ENCODE data around the gene CLPTM1L. TPM values are rescaled to one million over a fixed set of nuclear protein-coding genes. Genes with fewer than 3 reads are reported as not detected.

The CLPTM1L gene
- polyA plus RNA-seq, 3 donors = 14.1 to 76.2 (median 35.0) TPM

GRCh38 chr5:1352231-1353219 lies 7.6 kb upstream of the CLPTM1L start:
- Histone ChIP-seq H3K79me2 (ENCODE audit: insufficient read depth, low read length) (no peaks in the 10 kb centered on the region), H3K4me2 (replicated peaks; ENCODE audit: extremely low read depth, low read length, poor library complexity, severe bottlenecking) (no peak overlapping the region), H3K27me3 (ENCODE audit: control insufficient read depth in 2 of 2, insufficient read depth in 2 of 2, low read length in 2 of 2) (peaks cover 0 to 2% of the 10 kb centered on the region in 2 donors), H3K9me3 (replicated peaks in 1 of 2; ENCODE audit: control insufficient read depth in 1 of 2, insufficient read depth in 1 of 2, low read length in 2 of 2) (no peaks in the 10 kb centered on the region), H3K4me1 (ENCODE audit: control insufficient read depth in 1 of 2, insufficient read depth in 2 of 2, low read length in 2 of 2) (peaks cover 0 to 2% of the 10 kb centered on the region in 2 donors), H3K4me3 (replicated peaks in 1 of 3; ENCODE audit: low read depth in 2 of 3, low read length in 3 of 3) (no peak overlapping the region), H3K27ac (ENCODE audit: low read depth in 1 of 2, low read length in 2 of 2) (no peak overlapping the region), H3K9ac (ENCODE audit: insufficient read depth, low read length, poor library complexity, severe bottlenecking) (no peak overlapping the region), H2AFZ (ENCODE audit: insufficient read depth, low read depth, low read length, poor library complexity, severe bottlenecking) (no peak overlapping the region), H4K20me1 (ENCODE audit: insufficient read depth, low read length) (no peaks in the 10 kb centered on the region), H3K36me3 (replicated peaks in 1 of 2; ENCODE audit: control insufficient read depth in 1 of 2, insufficient read depth in 2 of 2, low read length in 2 of 2) (no peaks in the 10 kb centered on the region)
- Mint-ChIP-seq H3K4me1 (no peaks in the 10 kb centered on the region), H3K27me3 (ENCODE audit: low read depth in 3 of 3) (peaks cover 13 to 19% (median 14%) of the 10 kb centered on the region in 3 donors), H3K36me3 (no peaks in the 10 kb centered on the region), H3K9me3 (no peaks in the 10 kb centered on the region), H3K4me3 (no peak overlapping the region), H3K27ac (no peak overlapping the region)
- intact Hi-C loops (cut with micrococcal nuclease) = loop anchor here in 1 of 2 donors (10.0 kb wide), 1 partner anchor 442 kb away; the partner anchor contains the start of gene MRPL36
- WGBS (ENCODE audit: insufficient coverage) = 83% methylated on average over 3 of the region's 10 CpGs
- no peak for TF ChIP-seq CTCF (IDR thresholded peaks at IDR 0.05)
- no peak for DNase-seq

DNA sequence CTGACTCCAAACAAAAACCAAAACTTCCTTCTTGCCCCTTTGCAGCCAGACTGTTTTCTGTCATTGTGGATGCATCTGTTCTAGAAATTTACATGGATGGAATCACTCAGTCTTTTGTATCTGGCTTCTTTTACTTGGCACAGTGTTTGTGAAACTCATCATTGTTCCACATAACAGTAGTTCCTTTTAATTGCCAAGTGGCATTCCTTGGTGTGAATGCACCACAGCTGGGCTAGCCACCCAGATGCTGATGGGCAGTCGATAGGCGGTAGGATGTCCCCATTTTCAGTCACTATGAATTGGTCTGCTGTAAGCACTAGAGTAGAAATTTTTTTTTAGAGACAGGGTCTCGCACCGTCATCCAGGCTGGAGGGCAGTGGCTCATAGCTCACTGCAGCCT lies 6.3 kb upstream of the CLPTM1L start:
- Histone ChIP-seq H3K27me3 (ENCODE audit: control insufficient read depth in 2 of 2, insufficient read depth in 2 of 2, low read length in 2 of 2) (peaks cover 0 to 2% of the 10 kb centered on the region in 2 donors), H3K79me2 (ENCODE audit: insufficient read depth, low read length) (no peaks in the 10 kb centered on the region), H3K27ac (ENCODE audit: low read depth in 1 of 2, low read length in 2 of 2) (no peak overlapping the region), H3K4me3 (replicated peaks in 1 of 3; ENCODE audit: low read depth in 2 of 3, low read length in 3 of 3) (no peak overlapping the region), H3K36me3 (replicated peaks in 1 of 2; ENCODE audit: control insufficient read depth in 1 of 2, insufficient read depth in 2 of 2, low read length in 2 of 2) (no peaks in the 10 kb centered on the region), H2AFZ (ENCODE audit: insufficient read depth, low read depth, low read length, poor library complexity, severe bottlenecking) (no peak overlapping the region), H3K9me3 (replicated peaks in 1 of 2; ENCODE audit: control insufficient read depth in 1 of 2, insufficient read depth in 1 of 2, low read length in 2 of 2) (no peaks in the 10 kb centered on the region), H3K4me1 (ENCODE audit: control insufficient read depth in 1 of 2, insufficient read depth in 2 of 2, low read length in 2 of 2) (peaks cover 0 to 5% of the 10 kb centered on the region in 2 donors), H4K20me1 (ENCODE audit: insufficient read depth, low read length) (no peaks in the 10 kb centered on the region), H3K4me2 (replicated peaks; ENCODE audit: extremely low read depth, low read length, poor library complexity, severe bottlenecking) (no peak overlapping the region), H3K9ac (ENCODE audit: insufficient read depth, low read length, poor library complexity, severe bottlenecking) (no peak overlapping the region)
- intact Hi-C loops (cut with micrococcal nuclease) = loop anchor here in 1 of 2 donors (10.0 kb wide), 1 partner anchor 444 kb away; the partner anchor contains the start of gene MRPL36
- Mint-ChIP-seq H3K27me3 (ENCODE audit: low read depth in 3 of 3) (peaks cover 9 to 15% (median 10%) of the 10 kb centered on the region in 3 donors), H3K9me3 (no peaks in the 10 kb centered on the region), H3K27ac (no peak overlapping the region), H3K4me1 (peaks cover 7% of the 10 kb centered on the region), H3K4me3 (no peak overlapping the region), H3K36me3 (no peaks in the 10 kb centered on the region)
- 80% methylated on average over 2 of the region's 4 CpGs for WGBS (ENCODE audit: insufficient coverage)
- TF ChIP-seq CTCF (IDR thresholded peaks at IDR 0.05) = no peak
- no peak for DNase-seq
